Ascending aorta (tissue), 2 donors: ENCODE measurements around the gene ARFRP1. TPM values are rescaled to one million over a fixed set of nuclear protein-coding genes. Genes with fewer than 3 reads are reported as not detected.
A peak's percentile ranks its signal among the peaks of the same experiment; 100 is the strongest.

Source experiments
- DNase-seq, 2 donors: peaks; one replicate each; pipeline ENCODE4 v3.0.0-alpha.2; 2019; ENCODE audit warnings: low spot score in 2 of 2
- H3K27ac ChIP-seq, 2 donors: fragments of 200-600 bp; sonication (generic); one replicate each; pipeline ENCODE4 v1.5.1; 2016 to 2017; ENCODE audit warnings: mild to moderate bottlenecking in 1 of 2
- H3K27me3 ChIP-seq: fragments of 200-600 bp; sonication (generic); one replicate; pipeline ENCODE4 v1.5.1; 2017
- H3K36me3 ChIP-seq, 2 donors: fragments of 200-600 bp; sonication (generic); one replicate each; pipeline ENCODE4 v1.5.1; 2016
- H3K4me1 ChIP-seq, 2 donors: fragments of 200-600 bp; sonication (generic); one replicate each; pipeline ENCODE4 v1.5.1; 2016 to 2017; ENCODE audit warnings: mild to moderate bottlenecking in 1 of 2
- H3K4me3 ChIP-seq, 2 donors: fragments of 200-600 bp; sonication (generic); one replicate each; pipeline ENCODE4 v1.5.1; 2016 to 2017; ENCODE audit warnings: mild to moderate bottlenecking in 1 of 2
- H3K9me3 ChIP-seq, 2 donors: fragments of 200-600 bp; sonication (generic); one replicate each; pipeline ENCODE4 v1.5.1; 2016
- CTCF ChIP-seq, 3 experiments: fragments of 200-600 bp in 2 of 3; fragments of 450-650 bp in 1 of 3; sonication (generic) in 2 of 3; IDR thresholded peaks; one replicate each; pipeline ENCODE4 v1.5.1; 2016 to 2019; ENCODE audit warnings: antibody characterized with exemption in 3 of 3, mild to moderate bottlenecking in 1 of 3, moderate library complexity in 1 of 3
- intact Hi-C: fragments of 100-400 bp; cut with DNase I; formaldehyde crosslinking; loops from one replicate; pipeline ENCODE4 v1.15.1; 2023
- total RNA-seq: library from RNA; depleted of rRNA; stranded (reverse); fragments of >200 nt; gene quantifications from one replicate; pipeline ENCODE4 v1.1.0, GENCODE V29; 2016

The ARFRP1 gene
- total RNA-seq, 1 donor from 2014 or later = 50.8 TPM

GRCh38 chr20:63701329-63702035 is 6.3 kb downstream of the ARFRP1 start:
- H3K4me3 ChIP-seq = no peak overlapping the region
- peaks cover 30 to 44% of the 10 kb centered on the region in 2 donors for H3K36me3 ChIP-seq
- no peak for TF ChIP-seq CTCF (IDR thresholded peaks at IDR 0.05)
- H3K27me3 ChIP-seq = no peaks in the 10 kb centered on the region
- H3K27ac ChIP-seq = no peak overlapping the region
- no peaks in the 10 kb centered on the region for H3K9me3 ChIP-seq
- H3K4me1 ChIP-seq = peaks cover 16 to 18% of the 10 kb centered on the region in 2 donors
- intact Hi-C loops = no loop called here
- DNase-seq = peak in 1 of 2 donors; percentile 58

- Histone ChIP-seq H3K36me3 (peaks cover 26 to 40% of the 10 kb centered on the region in 2 donors), H3K4me3 (no peak overlapping the region), H3K9me3 (no peaks in the 10 kb centered on the region), H3K4me1 (peaks cover 16 to 18% of the 10 kb centered on the region in 2 donors), H3K27ac (no peak overlapping the region), H3K27me3 (no peaks in the 10 kb centered on the region)
- DNase-seq = peak in 1 of 2 donors; percentile 57
- intact Hi-C loops = no loop called here
- no peak for TF ChIP-seq CTCF (IDR thresholded peaks at IDR 0.05)
These were observed 6.8 kb downstream of the ARFRP1 start for GRCh38 chr20:63701051-63701328.

GRCh38 chr20:63700199-63701050 is 7.4 kb downstream of the ARFRP1 start:
- Histone ChIP-seq H3K4me3 (no peak overlapping the region), H3K4me1 (peaks cover 16 to 18% of the 10 kb centered on the region in 2 donors), H3K27me3 (no peaks in the 10 kb centered on the region), H3K9me3 (no peaks in the 10 kb centered on the region), H3K27ac (peak overlapping the region; percentile 64 to 78), H3K36me3 (peaks cover 20 to 39% of the 10 kb centered on the region in 2 donors)
- no peak for DNase-seq
- no peak for TF ChIP-seq CTCF (IDR thresholded peaks at IDR 0.05)
- intact Hi-C loops = no loop called here

GRCh38 chr20:63699466-63700198 is 8.1 kb downstream of the ARFRP1 start:
- peaks cover 20 to 39% of the 10 kb centered on the region in 2 donors for H3K36me3 ChIP-seq

More at GRCh38 chr20:63699466-63700198, 8.1 kb downstream of the ARFRP1 start:
- no peak overlapping the region for H3K4me3 ChIP-seq
- DNase-seq = peak in 1 of 2 donors; percentile 63
- H3K27me3 ChIP-seq = no peaks in the 10 kb centered on the region
- H3K27ac ChIP-seq = peak overlapping the region; percentile 64 to 78
- no peaks in the 10 kb centered on the region for H3K9me3 ChIP-seq
- no peak for TF ChIP-seq CTCF (IDR thresholded peaks at IDR 0.05)
- H3K4me1 ChIP-seq = peaks cover 16 to 18% of the 10 kb centered on the region in 2 donors
- intact Hi-C loops = loop anchor here (5.0 kb wide), 1 partner anchor 37 kb away; no protein-coding TSS in a partner anchor
